HG02798 (cell line): ENCODE data around the gene TAF4.

ENCODE experiments used
- ATAC-seq: cut with Tn5 transposase; IDR thresholded peaks from one replicate; pipeline ENCODE4 v1.9.1; 2021; ENCODE audit warnings: mild to moderate bottlenecking; ENCODE audit not compliant: unreplicated experiment, poor library complexity

TAF4 gene

GRCh38 chr20:62025832-62026563 lies 39.7 kb downstream of the TAF4 start:
- ATAC-seq: no peak

GRCh38 chr20:62025394-62025793 lies 40.3 kb downstream of the TAF4 start:
- no peak for ATAC-seq

GRCh38 chr20:62023935-62024334 lies 41.7 kb downstream of the TAF4 start:
- no peak for ATAC-seq

- no peak for ATAC-seq
Observed at GRCh38 chr20:62022575-62023139, 43.0 kb downstream of the TAF4 start.

GRCh38 chr20:62021793-62022385 lies 43.8 kb downstream of the TAF4 start:
- ATAC-seq: no peak

- ATAC-seq: no peak
Observed at GRCh38 chr20:62020935-62021701, 44.6 kb downstream of the TAF4 start.

GRCh38 chr20:62019881-62020492 lies 45.7 kb downstream of the TAF4 start:
- ATAC-seq: no peak

- no peak for ATAC-seq
Observed at GRCh38 chr20:62019144-62019805, 46.4 kb downstream of the TAF4 start.

GRCh38 chr20:62018437-62019143 lies 47.1 kb downstream of the TAF4 start:
- ATAC-seq: no peak

- ATAC-seq: no peak
Observed at GRCh38 chr20:62015540-62016288, 50.0 kb downstream of the TAF4 start.

- ATAC-seq: no peak
Observed at GRCh38 chr20:62014889-62015537, 50.7 kb downstream of the TAF4 start.

GRCh38 chr20:62014488-62014775 lies 51.2 kb downstream of the TAF4 start:
- ATAC-seq: no peak

- ATAC-seq: no peak
Observed at GRCh38 chr20:62012631-62013030, 53.0 kb downstream of the TAF4 start.

- ATAC-seq: no peak
Observed at GRCh38 chr20:62011938-62012534, 53.6 kb downstream of the TAF4 start.

GRCh38 chr20:62011403-62011790 lies 54.3 kb downstream of the TAF4 start:
- no peak for ATAC-seq

- peak; percentile 40 for ATAC-seq
Observed at GRCh38 chr20:62010551-62011402, 54.9 kb downstream of the TAF4 start.

GRCh38 chr20:62009869-62010445 lies 55.7 kb downstream of the TAF4 start:
- ATAC-seq: no peak
